Colonic mucosa (tissue), 4 donors: Measurements from ENCODE around the gene GOLPH3L. TPM values are rescaled to one million over a fixed set of nuclear protein-coding genes. Genes with fewer than 3 reads are reported as not detected.
"Not testable (repeated sequence)": the region's sequence is repeated elsewhere in the genome, so short reads cannot be mapped to it uniquely, and the experiment has no call there.

Source experiments
- DNase-seq: peaks from one replicate; pipeline ENCODE4 v3.0.0-alpha.2; 2020
- H3K27ac ChIP-seq: fragments of 200-600 bp; one replicate; pipeline ENCODE4 v1.8.0; 2021
- H3K27me3 ChIP-seq: fragments of 200-600 bp; one replicate; pipeline ENCODE4 v1.8.0; 2021
- H3K36me3 ChIP-seq: fragments of 200-600 bp; one replicate; pipeline ENCODE4 v1.8.0; 2021
- H3K4me1 ChIP-seq: fragments of 200-600 bp; one replicate; pipeline ENCODE4 v1.8.0; 2021; ENCODE audit warnings: mild to moderate bottlenecking
- H3K4me3 ChIP-seq: fragments of 200-600 bp; one replicate; pipeline ENCODE4 v1.8.0; 2021
- H3K9ac ChIP-seq, 2 donors: one replicate each; pipeline ENCODE4 v1.7.0; 2013; ENCODE audit warnings: control low read depth in 2 of 2, low read depth in 2 of 2, low read length in 2 of 2
- H3K9me3 ChIP-seq: fragments of 200-600 bp; one replicate; pipeline ENCODE4 v1.8.0; 2021
- intact Hi-C: fragments of 100-400 bp; cut with DNase I; formaldehyde crosslinking; loops from one replicate; pipeline ENCODE4 v1.14.1; 2022
- total RNA-seq, 2 donors: library from RNA; stranded (reverse); fragmentation: NEBNext Ultra II Directional in 1 of 2; extraction: Animal tissue kit (Norgen Biotek cat#: 25700) in 1 of 2; gene quantifications; one replicate each; pipeline ENCODE4 v1.2.1, GENCODE V29; 2021
- TF ChIP-seq, protein P1 (sequence below): fragments of 200-600 bp; IDR thresholded peaks from one replicate; pipeline ENCODE4 v1.8.0; 2022; ENCODE audit warnings: antibody characterized with exemption, mild to moderate bottlenecking
- donor health status: healthy.
- donor health status: DM: no; HTN: no; CAD: no.
- donor health status: DM: no; HTN: no; CAD: no.

The GOLPH3L gene
- total RNA-seq, 2 donors from 2014 or later: 70.0 to 101 TPM

DNA sequence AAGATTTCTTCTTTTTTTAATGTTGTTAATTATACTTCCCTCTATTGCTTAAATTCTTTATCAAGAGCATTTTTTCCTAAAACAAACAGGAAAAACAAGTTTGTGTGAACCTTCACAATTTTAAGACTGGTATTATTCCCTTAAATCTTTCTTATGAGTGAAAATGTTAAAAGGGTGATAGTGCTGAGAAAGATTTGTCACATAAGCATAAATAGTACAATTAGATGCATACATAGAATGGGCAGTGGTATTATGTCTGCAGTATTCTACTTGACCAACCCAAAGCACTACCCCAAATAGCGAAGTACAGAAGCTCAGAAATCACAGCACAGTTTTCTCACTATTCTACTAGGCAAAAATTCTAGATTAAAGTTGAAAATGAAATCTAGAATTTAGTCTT, 18.0 kb downstream of the GOLPH3L start:
- Histone ChIP-seq H3K4me3 (no peak overlapping the region), H3K27me3 (no peaks in the 10 kb centered on the region), H3K27ac (no peak overlapping the region), H3K36me3 (no peaks in the 10 kb centered on the region), H3K9me3 (no peaks in the 10 kb centered on the region), H3K9ac (no peak overlapping the region), H3K4me1 (no peaks in the 10 kb centered on the region)
- intact Hi-C loops: no loop called here
- no peak for DNase-seq
- TF ChIP-seq, protein P1, sequence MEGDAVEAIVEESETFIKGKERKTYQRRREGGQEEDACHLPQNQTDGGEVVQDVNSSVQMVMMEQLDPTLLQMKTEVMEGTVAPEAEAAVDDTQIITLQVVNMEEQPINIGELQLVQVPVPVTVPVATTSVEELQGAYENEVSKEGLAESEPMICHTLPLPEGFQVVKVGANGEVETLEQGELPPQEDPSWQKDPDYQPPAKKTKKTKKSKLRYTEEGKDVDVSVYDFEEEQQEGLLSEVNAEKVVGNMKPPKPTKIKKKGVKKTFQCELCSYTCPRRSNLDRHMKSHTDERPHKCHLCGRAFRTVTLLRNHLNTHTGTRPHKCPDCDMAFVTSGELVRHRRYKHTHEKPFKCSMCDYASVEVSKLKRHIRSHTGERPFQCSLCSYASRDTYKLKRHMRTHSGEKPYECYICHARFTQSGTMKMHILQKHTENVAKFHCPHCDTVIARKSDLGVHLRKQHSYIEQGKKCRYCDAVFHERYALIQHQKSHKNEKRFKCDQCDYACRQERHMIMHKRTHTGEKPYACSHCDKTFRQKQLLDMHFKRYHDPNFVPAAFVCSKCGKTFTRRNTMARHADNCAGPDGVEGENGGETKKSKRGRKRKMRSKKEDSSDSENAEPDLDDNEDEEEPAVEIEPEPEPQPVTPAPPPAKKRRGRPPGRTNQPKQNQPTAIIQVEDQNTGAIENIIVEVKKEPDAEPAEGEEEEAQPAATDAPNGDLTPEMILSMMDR: no peak

DNA sequence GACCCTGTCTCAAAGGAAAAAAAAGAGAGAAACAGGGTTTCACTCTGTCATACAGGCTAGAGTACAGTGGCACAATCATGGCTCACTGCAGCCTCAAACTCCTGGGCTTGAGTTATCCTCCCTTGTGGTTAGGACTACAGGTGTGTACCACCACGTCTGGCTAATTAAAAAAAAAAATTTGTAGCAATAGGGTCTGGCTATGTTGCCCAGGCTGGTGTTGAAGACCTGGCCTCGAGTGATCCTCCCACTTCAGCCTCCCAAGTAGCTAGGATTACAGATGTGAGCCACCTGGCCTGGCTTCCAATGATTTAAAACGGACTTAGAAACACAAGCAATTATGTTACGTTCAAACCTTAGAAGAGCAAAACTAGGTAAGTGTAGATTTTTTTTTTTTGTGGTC, 22.1 kb downstream of the GOLPH3L start:
- peaks cover 5% of the 10 kb centered on the region for H3K4me1 ChIP-seq
- no peaks in the 10 kb centered on the region for H3K9me3 ChIP-seq
- no peak for DNase-seq
- H3K4me3 ChIP-seq: no peak overlapping the region
- H3K27ac ChIP-seq: no peak overlapping the region
- intact Hi-C loops: no loop called here
- H3K9ac ChIP-seq: no peak overlapping the region
- no peaks in the 10 kb centered on the region for H3K27me3 ChIP-seq
- TF ChIP-seq, protein P1: no peak
- H3K36me3 ChIP-seq: no peaks in the 10 kb centered on the region

DNA sequence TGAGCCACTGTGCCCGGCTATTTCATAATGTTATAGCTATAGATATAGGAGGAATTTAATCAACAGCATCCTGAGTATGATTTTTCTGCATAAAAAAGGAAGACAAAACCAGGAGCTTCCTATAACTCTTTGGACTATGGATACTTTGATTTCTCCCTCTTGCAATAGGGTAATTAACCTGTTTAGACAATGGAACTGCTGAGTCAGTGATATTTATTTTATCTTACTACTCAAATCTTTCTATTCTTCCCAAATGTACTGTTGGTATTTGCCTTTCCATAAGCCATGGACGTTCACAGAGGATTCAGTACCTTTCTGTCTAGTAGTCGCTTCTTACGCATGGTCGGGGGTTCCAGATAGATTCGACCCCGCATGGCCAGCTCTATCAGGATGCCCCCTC, 33.6 kb downstream of the GOLPH3L start:
- Histone ChIP-seq H3K9ac (no peak overlapping the region), H3K9me3 (no peaks in the 10 kb centered on the region), H3K27me3 (no peaks in the 10 kb centered on the region), H3K27ac (no peak overlapping the region), H3K4me1 (no peaks in the 10 kb centered on the region), H3K4me3 (no peak overlapping the region), H3K36me3 (no peaks in the 10 kb centered on the region)
- intact Hi-C loops: no loop called here
- no peak for DNase-seq
- TF ChIP-seq, protein P1: no peak

DNA sequence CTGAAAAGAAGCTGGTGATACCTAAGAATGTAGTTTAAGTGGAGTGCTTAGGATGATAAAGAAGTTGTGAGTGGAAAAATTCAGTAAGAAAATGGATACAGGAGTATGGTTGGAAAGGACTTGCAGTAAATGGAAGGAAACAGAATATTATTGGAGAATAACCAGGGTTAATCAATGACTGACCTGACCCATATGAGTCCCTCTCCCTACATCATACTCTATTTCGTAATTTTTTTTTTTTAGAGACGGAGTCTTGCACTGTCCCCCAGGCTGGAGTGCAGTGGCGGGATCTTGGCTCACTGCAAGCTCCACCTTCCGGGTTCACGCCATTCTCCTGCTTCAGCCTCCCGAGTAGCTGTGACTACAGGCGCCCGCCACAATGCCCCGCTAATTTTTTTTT, 34.1 kb downstream of the GOLPH3L start:
- Histone ChIP-seq H3K27ac (no peak overlapping the region), H3K27me3 (no peaks in the 10 kb centered on the region), H3K4me1 (no peaks in the 10 kb centered on the region), H3K4me3 (no peak overlapping the region), H3K36me3 (no peaks in the 10 kb centered on the region), H3K9ac (no peak overlapping the region), H3K9me3 (no peaks in the 10 kb centered on the region)
- TF ChIP-seq, protein P1: no peak
- intact Hi-C loops: no loop called here
- DNase-seq: no peak

DNA sequence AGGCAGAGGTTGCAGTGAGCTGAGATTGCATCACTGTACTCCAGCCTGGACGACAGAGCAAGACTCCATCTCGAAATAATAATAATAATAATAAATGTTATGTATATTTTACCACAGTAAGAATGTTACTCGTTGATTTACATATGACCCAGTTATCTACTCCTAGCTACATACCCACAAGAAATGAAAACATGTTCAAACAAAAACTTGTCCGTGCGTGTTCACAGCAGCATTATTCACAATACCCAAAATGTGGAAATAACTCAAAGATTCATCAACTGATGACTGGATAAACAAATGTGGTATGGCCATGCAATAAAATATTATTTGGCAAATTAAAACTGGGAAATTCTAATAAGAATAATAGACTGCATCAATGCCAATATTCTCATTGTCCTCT, 35.8 kb downstream of the GOLPH3L start:
- DNase-seq: no peak
- no peaks in the 10 kb centered on the region for H3K36me3 ChIP-seq
- no peaks in the 10 kb centered on the region for H3K4me1 ChIP-seq
- intact Hi-C loops: no loop called here
- no peak overlapping the region for H3K9ac ChIP-seq
- H3K27me3 ChIP-seq: no peaks in the 10 kb centered on the region
- no peak overlapping the region for H3K4me3 ChIP-seq
- no peaks in the 10 kb centered on the region for H3K9me3 ChIP-seq
- no peak overlapping the region for H3K27ac ChIP-seq
- TF ChIP-seq, protein P1: no peak

DNA sequence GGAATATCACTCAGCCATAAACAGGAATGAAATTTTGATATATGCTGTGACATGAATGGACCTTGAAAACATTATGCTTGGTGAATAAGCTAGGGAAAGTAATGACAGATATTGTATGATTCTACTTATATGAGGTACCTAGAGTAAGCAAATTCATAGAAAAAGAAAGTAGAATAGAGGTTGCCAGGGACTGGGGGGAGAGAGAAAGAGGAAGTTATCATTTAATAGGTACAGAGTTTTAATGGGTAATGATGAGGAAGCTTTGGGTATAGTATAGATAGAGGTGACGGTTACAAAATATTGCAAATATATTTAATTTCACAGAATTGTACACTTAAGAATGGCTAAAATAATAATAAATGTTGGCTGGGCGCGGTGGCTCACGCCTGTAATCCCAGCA, 36.4 kb downstream of the GOLPH3L start:
- Histone ChIP-seq H3K9ac (no peak overlapping the region), H3K27me3 (no peaks in the 10 kb centered on the region), H3K36me3 (no peaks in the 10 kb centered on the region), H3K9me3 (no peaks in the 10 kb centered on the region), H3K4me1 (no peaks in the 10 kb centered on the region), H3K27ac (no peak overlapping the region), H3K4me3 (no peak overlapping the region)
- intact Hi-C loops: no loop called here
- DNase-seq: no peak
- TF ChIP-seq, protein P1: no peak

DNA sequence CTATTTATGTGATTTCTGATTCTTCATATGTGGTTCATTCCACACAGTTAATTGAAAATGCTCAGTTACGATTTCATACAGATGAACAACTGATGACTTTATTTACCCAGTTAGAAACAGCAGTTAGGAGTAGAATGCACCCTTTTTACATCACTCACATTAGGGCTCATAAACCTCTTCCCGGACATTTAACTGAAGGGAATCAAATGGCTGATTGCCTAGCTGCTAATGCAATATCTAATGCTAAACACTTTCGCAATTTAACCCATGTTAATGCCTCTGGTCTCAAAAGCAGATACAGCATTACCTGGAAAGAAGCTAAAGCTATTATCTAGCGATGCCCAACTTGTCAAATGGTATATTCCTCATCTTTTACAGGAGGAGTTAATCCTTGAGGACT, 39.9 kb downstream of the GOLPH3L start:
- H3K4me3 ChIP-seq, H3K36me3 ChIP-seq, H3K9me3 ChIP-seq, H3K4me1 ChIP-seq, H3K27ac ChIP-seq, DNase-seq, intact Hi-C loops, H3K27me3 ChIP-seq, H3K9ac ChIP-seq: not testable (repeated sequence)

DNA sequence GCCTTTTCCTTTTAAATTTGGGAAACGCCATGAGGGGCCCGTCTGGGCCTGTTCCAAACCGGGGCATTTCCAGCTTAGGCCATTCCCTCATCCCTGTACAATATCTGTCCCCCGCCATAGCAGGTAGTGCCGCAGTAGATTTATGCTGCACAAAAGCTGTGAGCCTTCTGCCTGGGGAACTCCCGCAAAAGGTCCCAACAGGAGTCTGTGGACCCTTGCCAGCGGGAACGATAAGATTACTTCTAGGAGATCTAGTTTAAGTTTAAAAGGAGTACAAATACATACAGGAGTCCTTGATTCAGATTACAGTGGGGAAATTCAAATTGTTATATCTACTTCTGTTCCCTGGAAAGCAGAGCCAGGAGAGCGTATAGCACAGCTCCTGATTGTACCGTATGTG, 42.3 kb downstream of the GOLPH3L start:
- H3K4me1 ChIP-seq, H3K27ac ChIP-seq, DNase-seq, H3K27me3 ChIP-seq, H3K36me3 ChIP-seq, H3K4me3 ChIP-seq, H3K9me3 ChIP-seq, intact Hi-C loops, H3K9ac ChIP-seq: not testable (repeated sequence)
